Naive thymus-derived CD4-positive, alpha-beta T cell (primary cell): ENCODE results near the gene GDF2. TPM values are rescaled to one million over a fixed set of nuclear protein-coding genes. Genes with fewer than 3 reads are reported as not detected.

ENCODE experiments used
- ATAC-seq: fragments of 150-1000 bp; cut with Tn5 transposase; 2 replicates; pipeline ENCODE4 v1.10.0; 2021; ENCODE audit warnings: mild to moderate bottlenecking, moderate library complexity
- CTCF ChIA-PET: fragments of 350-600 bp; sonication (Branson Sonifier 250); formaldehyde crosslinking; loops from one replicate; lab custom pipeline; 2021; ENCODE audit warnings: antibody characterized with exemption; lab: Charles Lee
- POLR2A ChIA-PET: fragments of 350-600 bp; sonication (Branson Sonifier 250); formaldehyde crosslinking; loops from one replicate; lab custom pipeline; 2021; ENCODE audit warnings: antibody characterized with exemption, inconsistent platforms; lab: Charles Lee
- DNase-seq, 9 donors: peaks; one replicate each; pipeline versions ENCODE4 v3.0.0 to v3.0.0-alpha.2; 2020 to 2022; ENCODE audit warnings: mixed read lengths in 1 of 9
- H3K27ac ChIP-seq: one replicate; pipeline ENCODE4 v1.7.0; 2013; ENCODE audit warnings: mild to moderate bottlenecking, low read depth, low read length, moderate library complexity
- H3K27me3 ChIP-seq, 2 donors: one replicate each; pipeline ENCODE4 v1.7.0; 2013; ENCODE audit warnings: low read length in 2 of 2, mild to moderate bottlenecking in 2 of 2, moderate library complexity in 2 of 2; ENCODE audit not compliant: control insufficient read depth in 2 of 2, insufficient read depth in 2 of 2
- H3K36me3 ChIP-seq, 3 experiments: 1 replicate in 2 of 3; 2 replicates in 1 of 3; pipeline ENCODE4 v1.7.0; 2013; ENCODE audit warnings: low read length in 3 of 3, mild to moderate bottlenecking in 3 of 3, moderate library complexity in 1 of 3; ENCODE audit not compliant: insufficient read depth in 3 of 3, control insufficient read depth in 2 of 3
- H3K4me1 ChIP-seq, 2 donors: one replicate each; pipeline ENCODE4 v1.7.0; 2013; ENCODE audit warnings: low read length in 2 of 2, mild to moderate bottlenecking in 2 of 2, moderate library complexity in 1 of 2; ENCODE audit not compliant: control insufficient read depth in 2 of 2, insufficient read depth in 2 of 2
- H3K4me3 ChIP-seq: 2 replicates; pipeline ENCODE4 v1.7.0; 2013; ENCODE audit warnings: mild to moderate bottlenecking, low read length
- H3K9me3 ChIP-seq, 3 experiments: 1 replicate in 2 of 3; 2 replicates in 1 of 3; pipeline ENCODE4 v1.7.0; 2013; ENCODE audit warnings: low read length in 3 of 3; ENCODE audit not compliant: control insufficient read depth in 2 of 3
- H3K27ac Mint-ChIP-seq, 9 donors: one replicate each; pipeline ENCODE4 v1.8.0; 2020 to 2022; ENCODE audit warnings: mixed read lengths in 9 of 9, mild to moderate bottlenecking in 8 of 9, moderate library complexity in 5 of 9, inconsistent platforms in 2 of 9
- H3K27me3 Mint-ChIP-seq, 5 donors: one replicate each; pipeline ENCODE4 v1.8.0; 2021 to 2022; ENCODE audit warnings: mixed read lengths in 5 of 5, mild to moderate bottlenecking in 1 of 5
- H3K36me3 Mint-ChIP-seq, 5 donors: one replicate each; pipeline ENCODE4 v1.8.0; 2020 to 2022; ENCODE audit warnings: mixed read lengths in 5 of 5, mild to moderate bottlenecking in 3 of 5, inconsistent platforms in 1 of 5
- H3K4me1 Mint-ChIP-seq, 7 donors: one replicate each; pipeline ENCODE4 v1.8.0; 2020 to 2022; ENCODE audit warnings: mixed read lengths in 7 of 7, mild to moderate bottlenecking in 3 of 7, inconsistent platforms in 1 of 7
- H3K4me3 Mint-ChIP-seq, 10 donors: one replicate each; pipeline ENCODE4 v1.8.0; 2020 to 2022; ENCODE audit warnings: mild to moderate bottlenecking in 10 of 10, mixed read lengths in 10 of 10, moderate library complexity in 6 of 10, inconsistent platforms in 2 of 10
- H3K9me3 Mint-ChIP-seq, 11 donors: one replicate each; pipeline ENCODE4 v1.8.0; 2020 to 2022; ENCODE audit warnings: mixed read lengths in 11 of 11, mild to moderate bottlenecking in 4 of 11, inconsistent platforms in 1 of 11, moderate library complexity in 1 of 11
- intact Hi-C, 2 donors: fragments of 100-400 bp; cut with micrococcal nuclease; formaldehyde crosslinking; loops; one replicate each; pipeline ENCODE4 v1.15.1; 2023
- polyA plus RNA-seq, 2 donors: library from polyadenylated mRNA; unstranded; fragments of 300-500 nt; fragmentation: Illumina TruSeq; gene quantifications; one replicate each; pipeline ENCODE4 v1.2.3, GENCODE V29; 2021
- total RNA-seq, 6 experiments: library from RNA in 5 of 6; stranded (reverse) in 5 of 6; gene quantifications; 1 replicate in 5 of 6; 2 replicates in 1 of 6; pipeline ENCODE4 v1.2.3 and lab custom pipeline; 2021 to 2026

The GDF2 gene
- total and polyA plus RNA-seq, 7 experiments from 2014 or later = not detected

GRCh38 chr10:47334466-47335295 is 12.4 kb downstream of the GDF2 start:
- peaks cover 0 to 14% (median 4%) of the 10 kb centered on the region in 5 donors for H3K27me3 Mint-ChIP-seq
- DNase-seq = no peak
- H3K36me3 Mint-ChIP-seq = no peaks in the 10 kb centered on the region

GRCh38 chr10:47335906-47336305 is 13.7 kb downstream of the GDF2 start:
- intact Hi-C loops = no loop called here
- no peaks in the 10 kb centered on the region for H3K36me3 Mint-ChIP-seq
- H3K4me3 Mint-ChIP-seq = no peak overlapping the region
- peaks cover 0 to 5% (median 0%) of the 10 kb centered on the region in 7 donors for H3K4me1 Mint-ChIP-seq
- no peaks in the 10 kb centered on the region for H3K27me3 ChIP-seq
- H3K27me3 Mint-ChIP-seq = peaks cover 0 to 14% (median 14%) of the 10 kb centered on the region in 5 donors
- ChIA-PET POLR2A (no interaction called here), CTCF (interaction anchor here (1.2 kb wide), 1 partner anchor 288 kb away, joined by 6 read pairs; no protein-coding TSS in a partner anchor)
- H3K36me3 ChIP-seq = no peaks in the 10 kb centered on the region
- H3K9me3 ChIP-seq = no peaks in the 10 kb centered on the region
- no peaks in the 10 kb centered on the region for H3K9me3 Mint-ChIP-seq
- no peak overlapping the region for H3K27ac Mint-ChIP-seq
- H3K4me1 ChIP-seq = no peaks in the 10 kb centered on the region
- H3K27ac ChIP-seq = no peak overlapping the region
- ATAC-seq (no peak), DNase-seq (no peak)
- no peak overlapping the region for H3K4me3 ChIP-seq

More at GRCh38 chr10:47334466-47335295, 12.4 kb downstream of the GDF2 start:
- no peak for ATAC-seq
- H3K4me1 Mint-ChIP-seq = no peaks in the 10 kb centered on the region
- H3K4me1 ChIP-seq = no peaks in the 10 kb centered on the region
- no peaks in the 10 kb centered on the region for H3K27me3 ChIP-seq
- H3K27ac ChIP-seq = no peak overlapping the region
- H3K4me3 Mint-ChIP-seq = no peak overlapping the region
- CTCF ChIA-PET = interaction anchor here (0.6 to 1.2 kb wide), 2 partner anchors 287 to 1049 kb away, joined by 3 to 6 read pairs; no protein-coding TSS in a partner anchor
- H3K27ac Mint-ChIP-seq = no peak overlapping the region
- H3K9me3 ChIP-seq = no peaks in the 10 kb centered on the region
- intact Hi-C loops = no loop called here
- POLR2A ChIA-PET = no interaction called here
- H3K4me3 ChIP-seq = no peak overlapping the region
- H3K9me3 Mint-ChIP-seq = peaks cover 0 to 2% (median 0%) of the 10 kb centered on the region in 11 donors
- H3K36me3 ChIP-seq = no peaks in the 10 kb centered on the region

DNA sequence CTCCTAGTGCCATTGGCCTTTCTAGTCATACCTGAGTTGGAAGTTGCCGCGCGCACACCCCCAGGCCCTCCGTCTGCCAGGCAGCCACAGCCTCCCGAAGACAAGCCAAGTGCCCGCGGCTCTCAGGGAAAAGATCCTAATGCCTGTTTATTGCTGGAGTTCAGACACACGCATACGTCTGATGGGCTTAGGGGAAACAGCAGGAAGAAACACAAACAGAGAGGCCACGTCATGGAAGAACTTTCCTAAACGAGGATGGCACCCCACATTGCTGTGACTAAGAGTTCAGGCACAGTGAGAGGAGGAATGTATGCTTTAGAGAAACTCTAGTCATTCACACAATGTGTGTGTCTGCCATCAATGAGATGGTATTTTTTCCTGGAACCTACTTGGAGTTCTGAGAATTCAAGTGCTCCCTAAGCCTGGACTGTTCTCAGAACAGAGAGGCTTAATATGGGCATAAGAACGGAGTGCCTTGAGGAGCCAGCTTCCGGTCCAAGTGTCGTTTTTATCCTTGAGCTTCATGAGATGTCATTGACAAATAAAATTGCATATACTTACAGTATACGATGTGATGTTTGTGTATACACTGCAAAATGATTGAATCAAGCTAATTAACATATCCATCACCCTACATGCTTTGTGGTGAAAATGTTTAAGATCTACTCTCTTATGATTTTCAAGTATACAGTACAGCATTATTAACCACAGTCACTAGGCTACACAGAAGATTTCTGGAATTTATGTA is 14.3 kb downstream of the GDF2 start:
- no peaks in the 10 kb centered on the region for H3K4me1 ChIP-seq
- no peak overlapping the region for H3K4me3 Mint-ChIP-seq
- ChIA-PET POLR2A (no interaction called here), CTCF (interaction anchor here (0.6 to 1.0 kb wide), 2 partner anchors 25 to 312 kb away, joined by 3 read pairs; no protein-coding TSS in a partner anchor)
- DNase-seq (no peak), ATAC-seq (no peak)
- peaks cover 0 to 5% (median 0%) of the 10 kb centered on the region in 7 donors for H3K4me1 Mint-ChIP-seq
- H3K27ac ChIP-seq = no peak overlapping the region
- peaks cover 0 to 19% (median 14%) of the 10 kb centered on the region in 5 donors for H3K27me3 Mint-ChIP-seq
- H3K36me3 Mint-ChIP-seq = no peaks in the 10 kb centered on the region
- no peaks in the 10 kb centered on the region for H3K27me3 ChIP-seq
- no peaks in the 10 kb centered on the region for H3K36me3 ChIP-seq
- intact Hi-C loops = no loop called here
- H3K9me3 ChIP-seq = no peaks in the 10 kb centered on the region
- no peak overlapping the region for H3K27ac Mint-ChIP-seq
- no peak overlapping the region for H3K4me3 ChIP-seq
- H3K9me3 Mint-ChIP-seq = no peaks in the 10 kb centered on the region

- H3K9me3 ChIP-seq = no peaks in the 10 kb centered on the region
- Mint-ChIP-seq H3K4me3 (no peak overlapping the region), H3K9me3 (no peaks in the 10 kb centered on the region), H3K27ac (no peak overlapping the region), H3K36me3 (no peaks in the 10 kb centered on the region), H3K4me1 (peaks cover 0 to 5% (median 0%) of the 10 kb centered on the region in 7 donors), H3K27me3 (peaks cover 0 to 19% (median 14%) of the 10 kb centered on the region in 5 donors)
- no peaks in the 10 kb centered on the region for H3K36me3 ChIP-seq
- H3K27ac ChIP-seq = no peak overlapping the region
- CTCF ChIA-PET = interaction anchor here (0.6 to 1.0 kb wide), 2 partner anchors 26 to 312 kb away, joined by 3 read pairs; no protein-coding TSS in a partner anchor
- POLR2A ChIA-PET = no interaction called here
- DNase-seq (no peak), ATAC-seq (no peak)
- intact Hi-C loops = no loop called here
- no peaks in the 10 kb centered on the region for H3K27me3 ChIP-seq
- H3K4me1 ChIP-seq = no peaks in the 10 kb centered on the region
- no peak overlapping the region for H3K4me3 ChIP-seq
Measured at GRCh38 chr10:47337310-47337709, 15.1 kb downstream of the GDF2 start.

- Histone ChIP-seq H3K4me3 (no peak overlapping the region), H3K4me1 (no peaks in the 10 kb centered on the region), H3K27ac (no peak overlapping the region), H3K9me3 (no peaks in the 10 kb centered on the region), H3K27me3 (no peaks in the 10 kb centered on the region), H3K36me3 (no peaks in the 10 kb centered on the region)
- intact Hi-C loops = no loop called here
- DNase-seq (no peak), ATAC-seq (no peak)
- peaks cover 0 to 5% (median 0%) of the 10 kb centered on the region in 7 donors for H3K4me1 Mint-ChIP-seq
- CTCF ChIA-PET = interaction anchor here (0.7 to 1.9 kb wide), 4 partner anchors 27 to 315 kb away, joined by 3 to 15 read pairs (median 4); no protein-coding TSS in a partner anchor
- H3K27ac Mint-ChIP-seq = no peak overlapping the region
- POLR2A ChIA-PET = interaction anchor here (0.7 kb wide), 1 partner anchor 12 kb away, joined by 5 read pairs; no protein-coding TSS in a partner anchor
- H3K9me3 Mint-ChIP-seq = no peaks in the 10 kb centered on the region
- no peaks in the 10 kb centered on the region for H3K36me3 Mint-ChIP-seq
- H3K27me3 Mint-ChIP-seq = peaks cover 4 to 19% (median 14%) of the 10 kb centered on the region in 5 donors
- no peak overlapping the region for H3K4me3 Mint-ChIP-seq
Measured at GRCh38 chr10:47339186-47339735, 17.0 kb downstream of the GDF2 start.
